IPS DF 19.7 (cell line): ENCODE measurements around the gene WSB2.
"Not testable (repeated sequence)": the region's sequence is repeated elsewhere in the genome, so short reads cannot be mapped to it uniquely, and the experiment has no call there.

Experiments used
- DNase-seq: peaks from one replicate; pipeline ENCODE4 v3.0.0-alpha.2; 2013; ENCODE audit warnings: low read depth, low spot score

Gene WSB2

DNA sequence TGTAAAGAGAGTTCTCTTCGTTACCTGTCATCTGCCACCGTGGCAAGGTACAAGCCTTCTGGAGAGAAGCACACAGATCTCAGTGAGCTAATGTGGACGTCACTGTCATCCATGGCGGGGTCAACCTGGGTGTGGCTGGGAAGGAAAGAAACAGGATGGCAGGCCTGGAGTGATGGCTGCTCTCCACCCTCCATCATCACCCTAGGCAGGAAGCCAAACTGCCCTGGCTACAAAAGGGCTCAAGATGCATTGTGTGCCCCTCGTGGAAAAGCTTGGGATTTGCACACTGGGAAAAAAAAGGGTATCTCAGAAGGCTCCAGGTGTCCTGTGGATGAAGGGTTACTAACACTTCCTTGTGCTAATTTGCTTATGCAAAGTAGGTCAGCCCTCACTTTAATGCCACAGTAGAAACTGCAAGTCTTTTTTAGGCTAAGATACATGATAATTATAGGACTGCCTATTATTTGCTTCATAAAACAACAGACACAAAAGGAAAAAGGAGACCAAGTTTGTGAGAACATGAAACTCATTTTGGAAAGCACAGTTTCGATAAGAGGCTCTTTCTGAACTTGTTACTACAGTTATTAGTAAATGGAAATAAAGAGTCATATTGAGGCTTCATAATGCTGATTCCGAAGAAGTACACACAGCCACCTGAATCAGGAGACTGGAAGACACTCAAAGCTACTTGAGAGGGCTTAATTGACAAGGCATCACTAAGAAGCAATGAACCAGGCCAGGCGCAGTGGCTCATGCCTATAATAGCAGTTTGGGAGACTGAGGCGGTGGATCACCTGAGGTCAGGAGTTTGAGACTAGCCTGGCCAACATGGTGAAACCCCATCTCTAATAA is 25.6 kb downstream of the WSB2 start:
- DNase-seq = no peak

DNA sequence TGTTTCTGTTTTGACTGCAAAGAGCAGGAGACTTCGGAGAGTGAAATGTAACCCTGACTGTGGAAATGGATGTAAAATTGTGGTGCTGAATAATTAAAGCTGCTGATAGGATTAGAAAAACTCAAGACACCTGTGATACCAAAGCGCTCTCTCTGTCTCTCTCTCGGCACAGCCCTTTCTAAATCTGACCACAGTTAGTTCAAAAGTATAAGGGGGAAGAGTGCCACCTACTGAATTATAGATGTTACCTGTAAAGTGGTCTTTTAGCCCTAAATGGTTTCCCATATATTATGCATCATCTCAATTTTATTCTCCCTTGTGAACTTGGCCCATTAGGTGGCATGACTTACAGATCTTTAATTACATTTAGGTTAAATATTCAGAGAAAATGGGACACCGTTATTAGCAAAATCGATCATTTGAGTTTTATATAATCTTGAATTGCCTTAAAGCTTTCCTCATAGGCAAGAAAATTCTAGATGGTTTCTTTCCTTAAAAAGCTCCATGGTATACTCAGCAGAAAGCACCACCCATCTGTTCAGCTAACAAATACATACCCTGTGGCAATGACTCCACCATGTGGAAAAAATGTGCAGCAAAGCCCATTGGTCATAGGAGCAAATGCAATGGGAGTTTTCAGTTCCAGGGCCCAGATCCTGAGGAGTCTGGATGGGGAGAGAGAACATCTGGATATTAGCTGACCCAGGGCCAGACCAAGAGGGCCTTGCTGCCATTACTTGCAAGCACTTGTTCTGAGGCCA is 26.4 kb downstream of the WSB2 start:
- no peak for DNase-seq

DNA sequence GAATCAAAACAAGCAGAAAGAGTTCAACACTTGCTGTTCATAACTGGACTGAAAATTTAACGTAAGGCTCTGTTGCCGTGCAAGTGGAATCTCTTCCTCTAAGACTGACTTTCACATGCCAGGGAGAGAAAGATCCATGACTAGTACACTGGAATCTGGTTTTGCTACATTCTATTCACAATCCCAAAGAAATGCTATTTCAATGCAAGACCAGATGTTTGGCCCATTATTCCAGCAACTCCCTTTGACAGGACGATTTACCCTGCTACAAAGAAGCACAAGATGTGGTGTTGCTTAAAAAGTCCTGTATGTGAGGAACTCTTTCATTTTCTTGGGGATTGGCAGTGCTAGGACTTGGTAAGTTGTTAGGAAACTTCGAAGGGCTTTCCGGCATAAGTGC is 27.1 kb downstream of the WSB2 start:
- no peak for DNase-seq

DNA sequence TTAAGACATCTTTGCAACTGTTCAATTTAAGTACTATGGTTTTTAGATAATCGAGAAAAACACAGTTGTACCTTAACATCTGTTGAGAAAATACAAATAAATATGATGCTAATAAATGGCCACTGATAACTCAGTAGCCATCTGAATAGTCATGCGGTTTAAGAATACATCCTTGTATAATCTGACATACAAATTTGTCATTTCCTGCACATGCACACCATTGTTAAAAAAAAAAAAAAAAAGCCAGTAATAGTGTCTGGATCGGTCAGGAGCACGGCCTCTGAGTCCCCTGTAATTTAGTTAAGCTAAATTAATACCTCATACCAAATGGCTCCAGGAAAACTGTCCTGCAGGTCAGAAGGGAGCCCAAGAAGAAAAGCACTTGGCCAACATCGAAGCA is 27.7 kb downstream of the WSB2 start:
- no peak for DNase-seq

GRCh38 chr12:118032188-118032587 is 28.8 kb downstream of the WSB2 start:
- DNase-seq = no peak

DNA sequence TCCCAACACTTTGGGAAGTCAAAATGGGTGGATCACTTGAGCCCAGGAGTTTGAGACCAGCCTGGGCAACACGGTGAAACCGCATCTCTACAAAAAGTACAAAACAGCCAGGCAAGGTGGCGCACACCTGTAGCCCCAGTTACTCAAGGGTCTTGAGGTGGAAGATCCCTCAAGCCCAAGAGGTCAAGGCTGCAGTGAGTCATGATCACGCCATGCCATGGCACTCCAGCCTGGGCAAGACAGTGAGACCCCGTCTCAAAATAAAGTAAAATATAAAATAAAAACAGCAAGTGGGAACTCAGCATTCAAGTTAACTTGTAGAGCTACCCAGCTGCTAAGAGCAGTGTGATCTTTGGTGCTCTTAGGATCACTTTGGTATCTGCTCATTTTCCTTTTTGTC is 31.8 kb downstream of the WSB2 start:
- no peak for DNase-seq

DNA sequence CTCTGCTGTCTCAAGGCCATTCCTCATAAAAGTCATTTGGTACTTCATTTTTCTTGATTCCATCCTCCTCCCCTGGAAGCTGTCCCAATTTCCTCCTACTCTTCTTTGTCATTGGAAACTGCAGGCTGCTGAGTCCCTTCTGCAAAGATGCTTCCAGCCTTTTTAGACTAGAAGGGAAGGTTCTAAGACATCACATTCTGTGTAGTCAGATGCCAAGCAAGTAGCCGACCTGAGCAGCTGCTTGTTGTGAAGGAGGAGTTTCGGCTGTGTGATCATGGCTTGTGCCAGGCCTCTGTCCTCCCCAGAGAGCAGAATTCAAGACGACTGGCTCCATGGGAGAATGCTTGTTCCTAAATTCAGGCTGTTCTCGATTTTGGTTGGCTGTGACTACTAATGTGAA is 35.8 kb downstream of the WSB2 start:
- no peak for DNase-seq

- DNase-seq = no peak
These were observed 37.6 kb downstream of the WSB2 start for GRCh38 chr12:118023301-118023860.

DNA sequence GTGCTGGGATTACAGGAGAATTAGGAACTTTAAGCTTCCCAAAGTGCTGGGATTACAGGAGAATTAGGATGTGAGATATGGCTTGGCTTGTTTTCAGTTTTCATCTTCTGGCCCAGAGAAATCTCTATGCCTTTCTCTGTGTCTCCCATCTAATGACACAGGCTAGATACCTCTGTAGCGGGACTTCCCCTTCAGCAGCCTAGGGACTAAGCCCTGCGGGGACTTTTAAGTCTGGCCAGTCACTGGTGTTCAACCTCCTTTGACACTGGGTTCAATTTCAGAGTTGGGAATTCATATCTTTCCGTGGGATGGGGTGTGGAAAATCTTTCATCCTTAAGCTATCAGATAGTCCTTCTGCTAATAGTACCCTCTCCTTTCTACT is 38.3 kb downstream of the WSB2 start:
- DNase-seq = no peak

- DNase-seq = not testable (repeated sequence)
These were observed 38.8 kb downstream of the WSB2 start for GRCh38 chr12:118022097-118022727.

DNA sequence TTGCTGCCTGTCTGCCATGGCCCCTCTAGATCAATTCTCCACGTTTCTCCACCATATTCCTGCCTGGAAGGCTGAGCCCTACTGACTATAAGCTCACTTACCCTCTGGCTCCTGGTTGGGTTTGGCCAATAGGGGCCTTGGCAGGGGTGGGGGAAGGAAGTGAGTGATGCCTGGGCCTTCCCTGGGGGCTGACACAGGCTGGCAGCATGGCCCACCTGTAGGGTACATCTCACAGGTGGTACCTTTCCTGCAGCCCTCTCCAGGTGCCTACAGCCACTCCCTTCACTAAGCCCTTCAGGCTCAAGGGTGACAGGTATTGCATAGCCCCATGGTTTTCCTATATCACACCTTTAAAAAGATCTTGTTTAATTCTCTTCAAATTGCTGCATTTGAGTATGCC is 40.9 kb downstream of the WSB2 start:
- no peak for DNase-seq

DNA sequence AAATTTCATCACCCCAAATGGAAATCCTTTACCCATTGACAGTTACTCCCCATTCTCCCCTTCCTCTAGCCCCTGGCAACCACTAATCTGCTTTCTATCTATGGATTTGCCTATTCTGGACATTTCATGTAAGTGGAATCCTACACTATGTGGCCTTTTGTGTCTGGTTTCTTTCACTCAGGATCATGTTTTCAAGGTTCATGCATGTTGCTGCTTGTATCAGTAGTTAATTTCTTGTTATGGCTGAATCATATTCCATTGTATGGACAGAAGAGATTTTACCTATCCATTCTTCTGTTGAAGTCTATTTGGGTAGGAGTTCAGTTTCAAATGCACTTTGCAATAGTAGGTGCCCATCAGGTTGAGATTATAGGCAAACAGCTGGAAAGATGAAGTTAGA is 43.1 kb downstream of the WSB2 start:
- DNase-seq = no peak

GRCh38 chr12:118016424-118017264 is 44.3 kb downstream of the WSB2 start, which contains the start of gene RFC5:
Gene RFC5, plus strand, starts transcription at chr12:118016703. Its CDS starts 125 bp downstream, at chr12:118016828.
- peak; percentile 80 for DNase-seq

- DNase-seq = no peak
These were observed 45.0 kb downstream of the WSB2 start for GRCh38 chr12:118015944-118016343.

DNA sequence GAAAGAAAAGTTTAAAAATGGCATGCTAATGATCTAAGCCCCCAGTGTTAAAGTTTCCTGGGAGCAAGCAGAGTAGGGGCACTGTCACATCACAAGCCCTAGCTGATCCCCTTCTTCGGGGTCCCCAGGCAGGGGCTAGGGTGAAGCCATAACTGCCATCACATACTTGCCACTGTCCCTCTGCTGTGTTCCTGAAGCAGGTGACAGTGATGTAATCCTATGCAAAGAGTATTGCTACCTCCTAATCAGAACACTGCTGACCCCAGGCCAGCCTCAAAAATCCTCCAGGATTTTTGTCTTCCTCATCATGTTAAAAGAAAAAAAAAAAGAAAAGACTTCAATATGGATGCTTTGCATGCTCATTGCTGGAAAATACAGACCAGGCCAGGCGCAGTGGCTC is 45.7 kb downstream of the WSB2 start:
- DNase-seq = no peak

GRCh38 chr12:118013283-118013682 is 47.7 kb downstream of the WSB2 start:
- DNase-seq = no peak

- DNase-seq = no peak
These were observed 49.0 kb downstream of the WSB2 start for GRCh38 chr12:118011961-118012360.

GRCh38 chr12:118011377-118011776 is 49.6 kb downstream of the WSB2 start:
- DNase-seq = no peak

DNA sequence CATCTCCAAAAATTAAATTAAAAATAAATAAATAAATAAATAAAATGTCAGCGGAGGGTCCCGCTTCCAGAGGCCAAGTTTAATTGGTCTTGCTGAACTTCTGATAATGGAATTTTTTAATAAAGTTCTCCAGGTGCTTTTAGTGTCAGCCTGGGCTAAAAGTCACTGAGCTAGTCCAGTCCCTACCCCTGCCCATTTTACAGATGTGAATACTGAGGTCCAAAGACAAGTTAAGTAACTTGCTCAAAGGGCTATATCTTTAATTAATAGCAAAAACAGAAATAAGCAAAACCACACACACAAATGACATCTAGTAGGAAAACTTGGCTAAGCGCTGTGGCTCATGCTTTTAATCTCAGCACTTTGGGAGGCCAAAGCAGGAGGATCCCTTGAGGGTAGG is 50.1 kb downstream of the WSB2 start:
- DNase-seq = no peak

GRCh38 chr12:117999806-118000205 is 61.2 kb downstream of the WSB2 start:
- not testable (repeated sequence) for DNase-seq

DNA sequence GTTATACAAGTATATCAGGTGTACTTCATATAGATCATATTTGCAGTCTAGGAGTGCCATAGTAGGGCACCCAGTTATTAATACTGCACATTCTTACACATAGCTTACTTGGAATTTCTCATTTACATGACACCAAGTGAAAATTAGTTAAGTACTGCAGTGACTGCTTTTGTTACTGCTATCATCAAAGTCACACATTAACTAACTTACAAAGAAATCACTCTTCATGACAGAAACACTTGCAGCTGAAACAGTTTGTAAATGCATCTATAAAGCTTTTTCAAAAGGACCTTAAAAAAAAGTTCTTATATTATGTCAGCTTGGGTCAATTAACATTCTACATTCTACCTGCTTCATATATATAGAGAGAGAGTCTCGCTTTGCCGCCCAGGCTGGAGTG is 62.3 kb downstream of the WSB2 start:
- DNase-seq = no peak
